Stimulated activated CD8-positive, alpha-beta memory T cell treated with anti-CD3 and anti-CD28 coated beads, Interleukin-15, amount 100 ng/mL, for 1 hour (primary cell): ENCODE measurements around the gene SHISA6.

Source experiments
- DNase-seq: peaks from one replicate; pipeline ENCODE4 v3.0.0-alpha.2; 2020; ENCODE audit warnings: low read depth

SHISA6 gene

DNA sequence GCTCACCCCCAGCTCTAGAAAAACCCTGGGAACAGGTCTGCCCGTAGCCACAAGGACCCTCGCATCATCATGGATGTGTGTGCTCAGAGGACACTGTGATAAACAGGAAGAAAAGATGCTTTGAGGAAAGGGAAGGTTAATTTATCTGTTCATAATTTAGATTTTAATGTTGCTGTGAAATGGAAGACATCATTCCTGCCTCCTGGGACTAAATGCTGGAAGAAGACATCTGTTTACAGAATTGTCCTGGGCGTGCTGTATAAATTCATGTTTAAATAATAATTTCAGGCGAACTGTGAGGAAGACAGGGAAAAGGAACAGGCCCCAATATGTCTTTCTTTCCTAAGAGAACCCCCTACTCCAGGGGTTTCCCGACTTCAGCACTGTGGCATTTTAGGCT lies 112.6 kb downstream of the SHISA6 start:
- DNase-seq: no peak

DNA sequence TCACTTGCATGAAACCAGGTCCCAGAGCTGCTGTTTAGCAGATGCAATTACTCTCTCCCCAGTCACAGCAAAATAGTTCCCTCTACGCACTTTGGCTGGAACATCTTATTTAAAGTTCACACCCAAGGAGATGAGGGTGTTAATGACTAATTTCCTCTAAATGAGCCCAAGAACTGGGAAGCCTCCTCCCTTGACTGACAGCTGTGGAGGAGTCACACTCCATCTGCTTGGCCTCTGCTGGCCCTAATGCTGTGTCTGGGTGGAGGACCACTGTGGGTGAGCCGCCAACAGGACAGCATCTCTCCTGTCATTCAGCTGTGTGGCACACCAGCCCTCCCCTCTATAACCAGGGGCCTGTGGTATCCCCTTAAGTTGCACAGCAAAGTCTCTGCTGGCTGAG lies 115.4 kb downstream of the SHISA6 start:
- DNase-seq: no peak

DNA sequence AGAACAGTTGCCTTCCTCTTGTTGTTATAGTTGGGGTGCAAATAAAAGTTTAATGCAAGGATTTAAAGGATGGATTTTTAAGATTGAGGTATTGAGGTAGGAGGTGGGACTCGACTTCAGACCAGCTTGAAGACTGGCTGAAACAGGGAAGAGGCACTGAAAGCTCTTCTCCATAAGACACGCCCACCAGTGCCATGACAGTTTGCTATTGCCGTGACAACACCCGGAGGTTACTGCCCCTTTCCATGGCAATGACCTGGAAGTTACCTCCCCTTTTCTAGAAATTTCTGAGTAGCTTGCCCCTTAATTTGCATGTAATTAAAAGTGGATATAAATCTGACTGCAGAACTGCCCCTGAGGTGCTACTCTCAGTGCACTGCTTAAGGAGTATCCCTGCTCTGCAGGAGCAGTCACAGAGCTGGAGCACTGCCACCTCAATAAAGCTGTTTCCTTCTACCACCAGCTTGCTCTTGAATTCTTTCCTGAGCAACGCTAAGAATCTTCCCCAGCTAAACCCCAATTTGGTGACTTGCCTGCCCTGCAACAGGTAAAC lies 122.6 kb downstream of the SHISA6 start:
- DNase-seq: no peak

DNA sequence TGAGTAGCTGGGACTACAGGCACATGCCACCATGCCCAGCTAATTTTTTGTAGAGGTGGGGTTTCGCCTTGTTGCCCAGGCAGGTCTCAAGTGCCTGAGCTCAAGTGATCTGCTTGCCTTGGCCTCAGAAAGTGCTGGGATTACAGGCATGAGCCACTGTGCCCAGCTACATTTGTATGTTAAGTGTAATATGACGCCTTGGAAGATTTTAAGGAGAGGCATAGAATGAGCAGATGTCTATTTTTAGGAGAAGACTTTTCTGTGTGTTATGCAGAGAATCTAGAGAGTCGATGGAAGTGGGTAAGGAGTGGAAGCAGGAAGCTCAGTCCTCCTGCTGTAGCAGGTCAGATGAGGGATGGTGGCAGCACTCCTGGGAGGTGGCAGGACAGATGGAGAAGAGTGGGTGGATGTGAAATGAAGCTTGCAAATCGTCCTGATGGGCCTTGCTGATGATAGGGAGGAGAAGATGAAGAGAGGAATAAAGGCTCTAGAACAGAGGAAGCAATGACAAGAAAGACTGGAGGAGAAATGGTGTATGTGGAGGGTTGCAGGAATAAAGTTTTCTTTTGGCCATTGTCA lies 125.3 kb downstream of the SHISA6 start:
- no peak for DNase-seq

- no peak for DNase-seq
Observed at GRCh38 chr17:11369575-11369974, 128.6 kb downstream of the SHISA6 start.

- DNase-seq: no peak
Observed at GRCh38 chr17:11372692-11373091, 131.7 kb downstream of the SHISA6 start.

DNA sequence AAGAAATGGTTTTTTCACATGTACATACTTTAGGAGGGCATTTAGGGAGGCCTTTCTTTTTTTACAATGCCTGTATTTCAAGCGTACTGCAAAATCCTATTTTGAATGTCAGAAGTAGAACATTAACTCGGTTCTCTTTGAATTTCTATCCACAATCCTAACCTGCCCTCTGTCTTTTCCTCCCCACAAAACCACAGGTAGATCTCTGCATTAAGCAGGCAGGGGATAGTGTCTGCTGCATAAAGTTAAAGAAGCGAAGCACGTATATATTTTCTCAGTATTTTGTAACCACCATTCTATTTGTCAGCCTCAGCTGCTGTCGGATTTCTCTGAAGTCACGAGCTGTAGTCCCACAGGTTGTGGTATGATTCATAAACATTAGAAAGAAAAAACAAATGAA lies 137.5 kb downstream of the SHISA6 start:
- DNase-seq: no peak

DNA sequence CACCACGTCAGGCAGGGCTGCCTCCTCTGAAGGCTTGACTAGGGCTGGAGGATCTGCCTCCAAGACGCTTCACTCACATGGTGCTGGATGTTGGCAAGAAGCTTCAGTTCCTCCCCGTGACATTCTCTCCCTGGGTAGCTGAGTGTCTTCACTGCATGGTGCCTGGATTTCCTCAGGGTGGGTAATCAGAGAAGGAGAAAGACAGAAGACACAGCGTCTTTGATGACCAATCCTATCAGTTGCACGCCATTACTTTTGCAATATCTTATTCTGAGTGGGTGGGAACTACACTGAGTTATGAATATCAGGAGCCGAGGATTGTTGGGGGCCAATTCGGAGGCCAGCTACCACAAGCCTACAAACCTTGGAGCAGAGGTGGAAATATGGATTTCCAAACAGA lies 139.7 kb downstream of the SHISA6 start:
- DNase-seq: no peak

GRCh38 chr17:11383157-11383556 lies 142.1 kb downstream of the SHISA6 start:
- DNase-seq: no peak

GRCh38 chr17:11384131-11384530 lies 143.1 kb downstream of the SHISA6 start:
- DNase-seq: no peak

- no peak for DNase-seq
Observed at GRCh38 chr17:11387610-11388009, 146.6 kb downstream of the SHISA6 start.

DNA sequence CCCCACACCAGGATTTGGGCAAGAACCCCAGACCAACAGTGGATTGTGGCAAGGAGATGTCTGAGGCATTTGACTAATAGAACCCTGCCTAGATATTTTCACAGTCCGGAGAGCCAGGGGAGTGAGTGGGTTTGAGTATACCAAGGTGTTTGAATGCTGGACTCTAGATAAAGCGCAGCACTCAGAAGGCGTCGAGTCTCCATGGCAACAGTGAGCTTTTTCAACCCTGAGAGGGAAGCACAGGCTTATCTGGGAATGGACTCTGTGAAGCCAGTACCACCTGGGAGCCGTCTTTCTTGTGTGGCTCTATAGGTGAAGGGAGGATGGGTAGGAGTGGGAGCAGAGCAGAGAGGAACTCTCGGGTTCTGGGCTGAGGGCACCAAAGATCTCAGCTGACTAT lies 147.0 kb downstream of the SHISA6 start:
- DNase-seq: no peak

- DNase-seq: no peak
Observed at GRCh38 chr17:11389583-11389982, 148.6 kb downstream of the SHISA6 start.

DNA sequence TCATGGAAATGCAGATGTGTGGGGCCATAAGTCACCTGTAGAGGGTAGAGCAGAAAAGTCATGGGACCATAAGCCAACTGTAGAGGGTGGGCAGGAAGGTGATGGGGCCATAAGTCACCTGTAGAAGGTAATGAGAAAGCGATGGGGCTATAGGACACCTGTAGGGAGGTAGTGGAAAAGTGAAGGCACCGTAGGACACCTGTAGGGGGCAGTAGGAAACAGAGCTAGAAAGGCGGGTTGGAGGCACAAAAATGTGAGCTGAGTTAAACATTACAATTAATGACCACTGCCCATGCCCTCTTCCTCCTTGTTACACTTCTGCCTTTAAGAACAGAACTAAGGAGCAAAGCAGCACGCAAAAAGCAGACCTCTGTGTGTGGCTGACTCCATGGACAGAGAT lies 150.1 kb downstream of the SHISA6 start:
- no peak for DNase-seq

- no peak for DNase-seq
Observed at GRCh38 chr17:11404431-11405276, 163.6 kb downstream of the SHISA6 start.

GRCh38 chr17:11406716-11407115 lies 165.7 kb downstream of the SHISA6 start:
- DNase-seq: no peak

DNA sequence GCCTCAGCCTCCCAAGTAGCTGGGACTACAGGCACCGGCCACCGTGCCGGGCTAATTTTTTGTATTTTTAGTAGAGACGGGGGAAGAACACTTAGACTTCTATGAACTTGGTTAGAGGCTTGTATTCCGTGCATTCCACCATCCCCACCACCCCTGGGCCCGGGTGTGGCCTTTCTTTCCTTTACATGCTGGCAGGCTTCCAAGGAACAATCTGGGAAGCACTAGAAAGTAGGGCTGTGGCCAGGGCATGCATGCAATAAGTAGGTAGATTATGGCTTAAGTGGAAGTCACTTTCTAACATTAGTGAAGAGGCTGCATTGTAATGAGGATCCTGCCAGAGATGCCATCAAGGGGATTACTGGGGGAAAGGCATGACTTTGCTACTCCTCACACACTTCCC lies 171.6 kb downstream of the SHISA6 start:
- no peak for DNase-seq

DNA sequence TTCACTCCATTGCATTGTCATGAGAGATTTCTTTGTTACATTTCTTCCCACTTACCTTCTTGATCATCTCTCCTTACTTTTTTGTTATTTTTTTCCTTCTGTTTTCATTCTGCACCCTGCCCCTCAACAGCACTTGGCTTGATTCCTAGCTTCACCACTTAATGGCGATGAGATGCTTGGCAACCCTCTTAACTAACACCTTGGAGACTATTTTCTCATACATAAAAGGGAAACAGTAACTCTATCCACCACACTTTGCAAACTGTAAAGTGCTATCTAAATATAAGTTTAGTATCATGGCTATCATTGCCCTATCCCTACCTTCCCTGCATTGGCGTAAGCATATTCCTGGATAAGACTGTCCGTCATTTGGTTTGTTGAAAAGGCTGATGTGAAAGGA lies 177.3 kb downstream of the SHISA6 start:
- DNase-seq: no peak

DNA sequence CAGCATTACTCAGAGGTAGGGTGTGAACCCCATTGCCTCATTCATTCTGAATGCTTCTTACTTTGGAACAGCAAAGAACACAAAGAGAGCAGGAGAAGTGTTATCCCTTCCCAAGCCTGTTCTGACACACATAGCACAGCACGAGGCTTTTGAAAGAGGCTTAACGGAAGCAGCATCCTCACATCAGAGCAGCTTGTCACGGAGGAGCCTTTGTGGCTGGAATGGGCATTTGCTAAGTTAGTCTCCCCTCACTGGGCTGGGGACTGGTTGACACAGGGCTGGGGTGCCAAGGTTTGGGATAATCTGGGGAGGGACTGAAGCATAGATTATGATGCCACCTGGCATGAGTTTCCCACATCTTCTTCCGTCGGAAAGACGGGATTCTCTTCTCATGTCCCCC lies 189.7 kb downstream of the SHISA6 start:
- no peak for DNase-seq

DNA sequence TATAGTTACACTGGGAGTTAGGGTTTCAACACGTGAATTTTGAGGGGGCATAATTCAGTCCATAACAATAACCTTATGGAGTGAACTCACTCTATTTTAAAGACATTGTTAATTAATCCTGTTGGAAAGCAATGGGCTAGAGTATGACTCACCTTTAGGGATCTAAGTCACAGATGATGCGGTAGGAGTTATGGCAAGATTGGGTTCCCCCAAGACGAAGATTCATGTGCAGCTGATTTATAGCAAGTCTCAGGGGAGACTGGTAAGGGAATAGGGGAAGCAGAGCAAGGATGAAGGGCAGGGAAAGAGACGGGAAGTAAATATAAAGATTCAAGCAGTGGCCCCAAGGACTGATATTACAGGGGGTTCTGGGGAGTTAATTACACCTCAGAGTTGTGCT lies 197.7 kb downstream of the SHISA6 start:
- no peak for DNase-seq

- DNase-seq: no peak
Observed at GRCh38 chr17:11441004-11441403, 200.0 kb downstream of the SHISA6 start.

DNA sequence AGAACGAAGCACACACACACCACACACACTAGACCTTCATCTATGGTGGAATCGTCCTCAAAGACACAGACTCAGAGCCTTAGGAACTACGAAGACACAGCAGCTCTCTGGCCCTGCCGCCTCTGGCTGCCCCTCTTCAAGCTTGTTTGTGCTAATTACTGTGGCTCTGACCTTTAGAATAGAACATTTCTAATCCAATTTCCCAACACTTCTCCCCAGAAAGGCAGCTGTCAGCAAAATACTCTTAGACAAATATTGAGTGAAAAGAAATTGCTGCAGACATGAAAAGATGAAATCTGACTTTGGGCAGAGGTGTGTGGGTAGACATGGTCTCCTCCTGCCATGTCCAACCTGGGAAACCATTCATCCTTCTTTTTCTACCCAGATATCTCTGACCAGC lies 205.3 kb downstream of the SHISA6 start:
- no peak for DNase-seq

DNA sequence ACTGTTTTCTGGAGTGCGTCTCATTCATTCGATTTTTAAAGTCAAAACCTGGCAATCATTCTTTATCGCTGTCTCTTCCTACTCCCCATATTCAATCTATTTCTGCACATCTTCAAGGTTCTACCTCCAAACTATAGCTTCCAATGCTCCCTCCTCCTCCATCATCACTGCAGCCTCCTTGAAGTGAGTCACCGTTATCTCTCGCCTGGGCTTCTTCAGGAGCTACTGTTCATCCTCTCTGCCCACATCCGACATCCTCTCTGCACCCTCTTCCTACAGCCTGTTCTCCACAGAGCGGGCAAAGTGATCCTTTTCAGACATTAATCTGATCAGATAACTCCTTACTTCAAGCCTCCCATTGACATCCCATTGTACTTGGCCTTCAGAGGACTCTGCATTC lies 213.1 kb downstream of the SHISA6 start:
- no peak for DNase-seq

DNA sequence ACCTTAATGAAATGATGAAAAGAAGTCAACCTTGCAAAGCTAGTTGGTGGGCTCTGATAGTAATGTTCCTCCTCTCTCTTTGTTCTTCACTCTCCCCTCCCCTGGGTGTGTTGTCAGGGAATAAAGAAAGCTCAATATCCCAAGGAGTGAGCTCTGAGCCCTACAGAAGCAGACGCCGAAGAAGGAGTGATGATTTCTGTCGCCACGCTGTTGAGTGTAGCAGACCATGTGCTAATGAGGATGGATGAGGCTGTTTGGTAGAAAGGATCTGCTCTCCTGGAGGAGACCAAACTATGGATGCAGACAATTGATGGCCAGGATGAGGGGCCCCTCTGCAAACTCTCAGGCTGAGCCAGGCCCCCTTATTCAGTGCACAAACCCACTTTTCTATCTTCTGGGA lies 217.3 kb downstream of the SHISA6 start:
- DNase-seq: no peak
